NOMO-1 treated with DMSO at 0.1 percent for 48 hours (cell line): ENCODE measurements around the gene PHB1.
"Not testable (repeated sequence)": the region's sequence is repeated elsewhere in the genome, so short reads cannot be mapped to it uniquely, and the experiment has no call there.

Experiments
- DNase-seq: peaks from one replicate; lab custom pipeline; 2025; ENCODE audit not compliant: unreplicated experiment; lab: John Stamatoyannopoulos, UW

PHB1 gene

DNA sequence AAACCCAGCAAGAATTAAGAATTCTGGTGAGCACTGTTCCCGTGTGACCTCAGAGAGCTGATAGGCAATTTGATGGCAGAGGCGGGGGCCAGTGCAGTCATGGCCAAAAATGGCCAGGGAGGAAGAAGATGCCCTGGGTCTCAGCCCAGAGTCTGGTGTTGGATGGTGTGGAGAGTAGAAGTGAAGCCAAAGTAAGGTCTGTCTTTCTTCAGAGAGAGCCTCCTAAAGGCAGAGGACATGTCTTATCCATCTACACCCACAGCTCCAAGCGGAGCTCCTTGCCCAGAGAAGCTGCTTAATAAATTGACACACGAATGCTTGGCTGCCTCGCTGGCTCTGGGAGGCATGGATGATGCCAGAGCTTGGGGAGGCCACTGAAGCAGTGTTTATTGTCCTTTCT lies 32.9 kb downstream of the PHB1 start:
- DNase-seq: no peak

DNA sequence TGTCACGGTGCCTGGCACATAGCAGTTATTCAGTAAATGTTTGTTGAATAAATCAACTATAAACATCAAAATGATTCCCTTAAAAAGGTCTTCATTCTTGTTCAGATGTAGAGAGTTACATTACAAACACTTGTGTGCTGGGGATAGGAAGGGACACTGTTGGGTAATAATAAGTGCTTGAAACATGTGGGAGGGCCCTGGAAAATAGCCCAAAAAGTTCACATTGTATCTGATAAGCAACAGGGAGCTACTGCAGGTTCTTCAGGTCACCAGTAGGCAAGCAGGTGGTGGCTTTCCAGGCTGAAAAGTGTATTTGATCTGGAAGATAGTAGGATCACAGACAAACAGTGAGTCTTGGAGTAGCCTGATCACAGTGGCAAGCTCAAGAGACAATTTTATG lies 33.6 kb downstream of the PHB1 start:
- DNase-seq: no peak

DNA sequence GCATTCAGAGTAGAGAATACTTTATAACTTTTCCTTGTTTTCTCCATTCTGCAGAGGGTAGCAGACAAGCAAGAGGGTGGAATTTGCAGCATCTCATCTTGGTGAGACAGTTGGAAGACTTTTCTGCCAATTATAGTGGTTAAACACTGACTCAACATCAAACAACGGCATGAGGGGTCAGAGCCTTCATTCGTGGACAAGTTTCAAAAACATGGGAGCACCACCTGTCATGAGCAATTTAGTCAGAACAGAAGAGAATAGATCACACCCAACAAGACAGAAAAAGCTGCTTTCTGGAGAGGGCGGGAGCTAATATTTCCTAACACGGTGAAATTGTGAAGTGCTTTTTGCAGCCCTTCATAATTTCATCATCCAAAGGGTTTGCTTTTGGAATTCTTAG lies 34.8 kb downstream of the PHB1 start:
- no peak for DNase-seq

DNA sequence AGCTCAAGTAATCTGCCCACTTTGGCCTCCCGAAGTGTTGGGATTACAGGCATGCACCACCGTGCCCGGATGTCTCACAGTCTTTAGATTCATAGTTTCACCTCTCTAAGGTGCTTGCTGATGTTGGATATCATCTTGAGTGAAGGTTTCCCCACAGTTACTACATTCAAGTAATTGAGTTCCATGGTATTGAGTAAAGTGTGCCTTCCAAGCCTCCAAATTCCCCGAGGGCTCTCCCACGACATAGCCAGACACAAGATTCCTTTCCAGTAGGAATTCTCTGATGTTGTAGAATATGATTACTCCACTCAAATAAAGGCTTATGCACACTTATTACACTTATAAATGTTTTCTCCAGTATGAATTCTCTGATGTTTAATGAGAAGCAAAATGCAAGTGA lies 36.4 kb downstream of the PHB1 start:
- DNase-seq: no peak

DNA sequence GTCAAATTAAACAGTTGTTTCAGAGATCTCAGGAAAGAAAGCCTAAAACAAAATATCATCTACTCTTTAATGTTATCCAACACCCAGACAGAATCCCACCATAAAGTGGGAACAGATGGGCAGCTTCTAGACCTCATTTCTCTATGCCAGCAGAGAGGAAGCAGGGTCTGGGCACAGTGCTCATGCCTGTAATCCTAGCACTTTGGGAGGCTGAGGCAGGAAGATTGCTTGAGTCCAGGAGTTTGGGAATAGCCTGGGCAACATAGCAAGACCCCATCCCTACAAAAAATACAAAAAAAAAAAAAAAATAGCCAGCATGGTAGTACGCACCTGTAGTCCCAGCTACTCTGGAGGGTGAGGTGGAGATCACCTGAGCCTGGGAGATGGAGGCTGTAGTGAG lies 39.1 kb downstream of the PHB1 start:
- no peak for DNase-seq

DNA sequence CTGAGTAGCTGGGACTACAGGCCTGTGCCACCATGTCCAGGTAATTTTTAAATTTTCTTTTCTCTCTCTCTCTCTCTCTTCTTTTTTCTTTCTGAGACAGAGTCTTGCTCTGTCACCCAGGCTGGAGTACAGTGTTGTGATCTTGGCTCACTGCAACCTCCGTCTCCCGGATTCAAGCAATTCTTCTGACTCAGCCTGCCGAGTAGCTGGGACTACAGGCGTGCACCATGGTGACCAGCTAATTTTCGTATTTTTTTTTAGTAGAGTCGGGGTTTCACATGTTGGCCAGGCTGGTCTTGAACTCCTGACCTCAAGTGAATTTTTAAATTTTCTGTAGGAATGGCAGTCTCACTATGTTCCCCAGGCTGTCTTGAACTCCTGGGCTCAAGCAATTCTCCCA lies 41.6 kb downstream of the PHB1 start:
- DNase-seq: no peak

DNA sequence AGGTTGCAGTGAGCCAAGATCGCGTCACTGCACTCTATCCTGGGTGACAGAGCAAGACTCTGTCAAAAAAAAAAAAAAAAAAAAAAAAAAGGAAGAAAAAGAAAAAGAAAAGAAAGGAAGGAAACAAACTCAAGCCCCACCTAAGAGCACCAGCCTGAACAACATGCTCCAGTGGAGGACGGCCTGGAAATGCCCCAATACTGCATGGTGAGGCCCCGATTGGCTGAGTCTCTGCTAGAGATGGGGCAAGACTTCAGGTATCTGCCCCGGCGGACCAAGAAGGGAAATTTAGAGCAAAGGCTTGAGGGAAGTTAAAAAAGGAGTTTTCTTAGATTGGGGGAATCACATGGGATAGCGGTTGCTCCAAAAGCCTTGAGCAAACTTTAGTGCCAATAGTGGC lies 42.3 kb downstream of the PHB1 start:
- DNase-seq: no peak

DNA sequence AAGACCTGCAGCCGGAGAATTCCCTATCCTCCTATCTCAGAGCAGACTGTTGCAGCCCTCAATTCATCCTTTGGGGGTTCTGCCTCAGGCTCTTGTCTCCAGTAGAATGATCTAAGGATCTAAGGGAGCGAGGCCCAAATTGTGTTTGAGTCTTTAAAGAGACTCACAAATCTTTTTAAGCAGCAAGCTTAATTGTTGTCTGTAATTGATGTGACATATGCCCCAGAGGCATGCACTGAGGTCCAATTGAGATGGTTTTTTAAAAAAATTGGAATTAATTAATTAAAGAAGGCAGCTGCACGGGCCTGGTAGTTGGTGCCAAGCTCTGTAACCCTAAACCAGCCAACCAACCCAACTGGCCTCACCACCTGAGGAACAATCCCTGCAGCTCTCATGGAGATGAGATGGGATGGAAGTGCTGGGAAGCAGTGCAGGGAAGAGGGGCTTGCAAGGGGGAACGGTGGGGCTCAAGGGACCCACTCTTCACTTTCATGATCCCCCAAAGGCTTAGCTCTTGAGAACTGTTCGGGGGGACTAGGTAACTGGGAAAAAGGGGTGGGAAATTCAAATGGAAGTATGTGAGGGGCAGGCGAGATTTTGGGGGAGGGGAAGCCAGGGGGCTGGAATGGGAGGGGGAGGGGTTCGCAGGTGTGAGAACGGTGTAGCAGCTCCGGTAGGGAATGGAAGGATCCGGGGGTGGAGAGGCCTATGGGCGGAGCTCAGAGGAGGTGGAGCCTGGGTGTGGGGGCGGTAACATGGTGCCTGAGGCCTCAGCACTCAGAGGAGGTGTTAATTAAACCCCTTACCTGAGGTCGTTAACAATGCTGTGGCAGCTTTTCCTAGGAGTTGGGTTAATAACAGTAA lies 43.5 kb downstream of the PHB1 start:
- no peak for DNase-seq

DNA sequence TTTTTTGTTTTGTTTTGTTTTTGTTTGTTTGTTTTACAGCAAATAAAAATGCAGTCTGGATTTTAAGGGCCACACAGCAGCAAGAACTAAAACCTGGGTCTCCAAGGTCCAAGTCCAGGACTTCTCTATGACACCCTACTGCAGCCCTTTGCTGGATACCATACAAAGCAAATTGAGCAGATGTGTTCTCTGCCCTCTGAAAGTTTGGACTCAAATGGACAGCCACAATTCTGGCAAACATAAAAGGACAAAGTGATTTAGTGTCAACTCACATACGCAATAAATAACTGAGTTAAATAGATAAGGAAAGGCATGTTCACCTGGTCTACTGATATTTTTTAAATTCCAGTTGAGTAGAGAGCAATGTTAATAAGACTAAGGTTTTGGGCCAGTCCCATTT lies 44.9 kb downstream of the PHB1 start:
- DNase-seq: no peak

DNA sequence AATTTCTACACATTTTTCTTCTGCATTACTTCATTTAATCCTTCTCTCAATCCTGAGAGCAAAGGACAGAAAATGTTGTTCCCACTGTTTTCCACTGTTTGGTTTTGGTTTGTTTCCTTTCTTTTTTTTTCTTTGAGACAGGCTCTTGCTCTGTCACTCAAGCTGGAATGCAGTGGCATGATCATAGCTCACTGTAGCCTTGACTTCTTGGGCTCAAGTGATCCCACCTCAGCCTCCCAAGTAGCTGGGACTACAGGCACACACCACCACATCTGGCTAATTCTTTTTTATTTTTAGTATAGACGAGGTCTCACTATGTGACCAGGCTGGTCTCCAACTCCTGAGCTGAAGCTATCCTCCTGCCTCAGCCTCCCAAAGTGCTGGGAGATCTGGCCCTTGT lies 45.6 kb downstream of the PHB1 start:
- no peak for DNase-seq

DNA sequence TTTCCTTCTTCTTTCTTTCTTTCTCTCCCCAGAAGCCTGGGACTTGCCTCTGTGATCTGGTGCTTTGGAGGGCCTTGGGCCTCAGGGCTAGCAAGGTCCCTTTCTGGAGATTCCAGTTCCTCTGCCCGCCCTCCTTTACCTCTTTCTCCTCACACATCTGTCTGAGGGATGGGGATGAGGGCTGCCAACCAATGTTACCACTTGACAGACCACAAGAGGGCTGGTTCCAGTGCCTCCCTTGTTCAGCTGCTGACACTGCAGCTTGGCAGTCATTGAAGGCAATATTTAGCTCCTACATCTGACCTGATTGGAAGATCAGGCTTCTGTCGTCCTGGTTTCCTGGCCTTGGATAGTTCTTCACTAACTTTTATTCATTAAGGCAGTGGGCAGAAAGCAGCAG lies 49.0 kb downstream of the PHB1 start:
- no peak for DNase-seq

DNA sequence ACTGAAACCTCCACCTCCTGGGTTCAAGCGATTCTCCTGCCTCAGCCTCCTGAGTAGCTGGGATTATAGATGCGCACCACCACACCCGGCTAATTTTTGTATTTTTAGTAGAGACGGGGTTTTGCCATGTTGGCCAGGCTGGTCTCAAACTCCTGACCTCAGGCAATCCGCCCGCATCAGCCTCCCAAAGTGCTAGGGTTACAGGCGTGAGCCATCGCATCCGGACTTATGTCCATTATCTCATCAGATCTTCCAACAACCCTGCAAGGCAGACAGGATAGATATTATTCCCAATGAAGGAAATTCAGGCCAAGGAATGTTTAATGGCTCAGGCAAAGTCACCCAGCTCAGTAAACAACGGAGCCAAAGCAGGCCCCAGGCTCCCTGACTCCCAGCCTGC lies 49.6 kb downstream of the PHB1 start:
- DNase-seq: not testable (repeated sequence)

DNA sequence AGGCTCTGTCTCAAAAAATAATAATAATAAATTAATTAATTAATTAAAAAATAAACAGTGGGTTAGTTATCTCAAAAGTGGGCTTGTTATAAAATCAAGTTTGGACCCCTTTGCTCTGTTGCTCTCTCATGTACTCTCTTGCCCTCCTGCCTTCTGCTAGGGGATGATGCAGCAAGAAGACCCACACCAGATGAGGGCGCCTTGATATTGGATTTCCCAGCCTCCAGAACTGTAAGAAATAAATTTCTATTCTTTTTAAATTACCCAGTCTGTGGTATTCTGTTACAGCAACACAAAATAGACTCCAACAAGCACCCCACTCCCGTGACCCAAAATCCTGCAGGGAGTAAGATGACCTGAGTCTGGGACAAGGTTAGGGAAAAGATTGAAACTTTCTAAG lies 50.6 kb downstream of the PHB1 start:
- DNase-seq: no peak

DNA sequence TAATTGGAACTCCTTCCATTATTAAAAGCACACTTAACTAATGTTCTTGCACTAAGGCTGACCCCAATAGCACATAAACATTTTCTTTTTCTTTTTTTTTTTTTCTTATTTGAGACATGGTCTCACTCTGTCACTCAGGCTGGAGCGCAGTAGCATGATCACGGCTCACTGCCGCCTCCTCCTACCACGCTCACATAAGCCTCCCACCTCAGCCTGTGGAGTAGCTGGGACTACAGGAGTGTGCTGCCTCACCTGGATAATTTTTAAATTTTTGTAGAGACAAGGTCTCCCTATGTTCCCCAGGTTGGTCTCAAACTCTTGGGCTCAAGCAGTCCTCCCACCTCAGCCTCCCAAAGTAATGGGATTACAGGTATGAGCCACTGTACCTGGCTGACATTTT lies 51.4 kb downstream of the PHB1 start:
- DNase-seq: no peak

DNA sequence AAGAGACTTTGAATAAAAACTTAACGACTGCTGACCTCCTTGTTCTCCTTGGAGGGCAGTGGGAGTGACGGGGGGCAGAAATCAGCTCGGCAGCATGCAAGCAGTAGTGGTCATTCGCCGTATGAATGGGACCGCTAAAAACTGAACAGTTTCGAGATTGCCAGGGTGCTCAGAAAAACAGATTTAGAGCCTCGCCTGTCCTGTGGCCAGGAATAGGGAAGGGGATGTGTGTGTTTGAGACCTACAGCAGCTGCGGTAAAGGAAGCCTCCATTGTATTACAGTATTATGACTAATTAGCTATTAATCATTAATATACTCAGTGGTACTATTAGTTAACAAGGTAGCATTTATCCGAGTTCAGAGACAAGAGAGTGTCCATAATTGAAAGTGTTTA lies 52.0 kb downstream of the PHB1 start:
- no peak for DNase-seq

DNA sequence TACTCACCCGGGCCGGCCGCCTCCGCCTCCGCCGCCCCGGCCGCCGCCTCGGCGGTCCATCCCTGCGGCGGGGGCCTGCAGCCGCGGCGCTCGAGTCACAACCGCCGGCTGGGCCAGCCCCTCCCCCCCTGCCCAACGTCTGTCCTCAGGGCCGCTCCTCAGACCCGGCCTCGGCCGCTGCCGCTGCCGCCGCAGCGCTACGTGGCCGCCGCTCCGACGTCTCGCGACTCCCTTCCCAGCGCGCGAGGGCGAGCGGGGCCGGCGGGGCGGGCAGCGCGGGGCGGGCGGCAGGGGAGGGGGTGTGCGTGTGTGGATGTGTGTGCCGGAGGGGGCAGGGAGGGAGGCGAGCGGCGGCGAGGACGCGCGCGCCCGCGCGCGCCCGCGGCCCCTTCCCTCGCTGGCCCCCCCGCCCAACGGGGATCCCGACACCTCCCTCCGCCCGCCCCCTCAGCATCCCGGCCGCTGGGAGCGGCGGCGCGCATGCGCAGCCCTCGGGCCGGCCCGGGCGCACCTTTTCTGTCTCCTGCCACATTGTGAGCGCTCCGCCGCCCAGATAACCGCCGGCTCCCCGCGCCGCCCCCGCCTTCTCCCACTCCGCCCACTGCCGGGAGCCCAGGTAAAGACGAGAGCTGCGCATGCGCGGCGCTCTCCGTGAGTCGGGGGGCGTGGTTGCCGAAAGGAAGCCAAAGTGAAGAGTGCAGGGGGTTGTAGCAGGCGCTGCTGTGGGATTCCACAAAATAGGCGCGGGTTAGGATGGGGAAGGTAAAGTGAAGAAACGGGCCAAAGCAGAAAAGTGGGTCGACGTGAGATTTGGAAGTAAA lies 52.6 kb downstream of the PHB1 start, which contains the start of gene ZNF652:
ZNF652 (minus strand) TSS at position 349 of the 821 bp plus-strand sequence. CDS start 44,525 bp downstream, outside the sequence.
- peak; percentile 79 for DNase-seq

DNA sequence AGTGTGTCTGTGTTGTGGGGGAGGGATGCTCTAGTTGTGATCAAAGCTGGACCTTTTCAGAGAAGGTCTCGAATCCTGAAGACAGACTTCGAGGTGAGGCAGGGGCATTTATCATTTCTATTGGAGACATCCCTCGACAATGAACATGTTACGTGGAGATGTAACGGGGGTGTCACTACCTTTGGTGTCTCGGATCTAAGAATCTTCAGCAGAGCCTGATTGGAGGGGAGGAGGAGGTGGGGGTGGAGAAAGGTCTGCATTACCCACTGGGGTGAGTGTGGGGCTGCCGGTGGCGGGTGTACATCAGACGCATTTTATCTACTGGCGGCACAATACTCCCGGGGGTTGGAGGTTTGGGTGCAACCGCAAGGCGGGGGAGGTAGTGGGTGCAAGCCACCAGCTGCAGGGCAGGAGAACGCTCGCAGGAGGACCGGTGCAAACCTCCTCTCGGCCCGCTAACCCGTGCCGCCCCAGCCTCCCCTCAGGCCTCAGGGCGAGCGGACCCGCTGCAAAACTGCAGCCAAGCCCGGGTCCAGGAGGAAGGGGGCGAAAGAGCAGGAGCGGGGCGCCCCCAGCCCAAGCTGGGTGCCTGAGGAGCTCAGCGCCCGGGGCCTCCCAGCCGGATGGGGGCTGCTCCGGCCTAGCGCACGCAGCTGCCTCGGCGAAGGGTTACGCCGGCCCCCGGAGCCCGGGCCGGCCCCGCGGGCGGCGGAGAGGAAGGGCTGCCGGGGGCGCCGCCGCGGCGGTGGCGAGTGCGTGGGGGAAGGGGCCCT lies 53.4 kb downstream of the PHB1 start:
- peak; percentile 46 for DNase-seq

DNA sequence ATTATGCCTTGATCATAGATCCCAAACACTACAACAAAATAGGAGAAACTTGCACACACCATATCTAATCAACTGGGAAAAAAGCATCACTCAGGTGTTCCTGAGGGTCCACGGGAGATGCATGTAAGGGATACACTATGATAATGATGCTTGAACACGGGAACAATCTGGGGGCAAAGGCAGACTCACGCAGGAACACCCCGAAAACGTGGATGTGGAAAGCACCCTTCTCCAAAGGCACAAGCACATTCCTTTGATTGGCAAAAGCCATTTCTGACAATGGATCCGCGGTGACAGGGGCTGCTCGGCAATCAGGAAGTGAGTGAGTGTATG lies 53.9 kb downstream of the PHB1 start:
- DNase-seq: no peak

DNA sequence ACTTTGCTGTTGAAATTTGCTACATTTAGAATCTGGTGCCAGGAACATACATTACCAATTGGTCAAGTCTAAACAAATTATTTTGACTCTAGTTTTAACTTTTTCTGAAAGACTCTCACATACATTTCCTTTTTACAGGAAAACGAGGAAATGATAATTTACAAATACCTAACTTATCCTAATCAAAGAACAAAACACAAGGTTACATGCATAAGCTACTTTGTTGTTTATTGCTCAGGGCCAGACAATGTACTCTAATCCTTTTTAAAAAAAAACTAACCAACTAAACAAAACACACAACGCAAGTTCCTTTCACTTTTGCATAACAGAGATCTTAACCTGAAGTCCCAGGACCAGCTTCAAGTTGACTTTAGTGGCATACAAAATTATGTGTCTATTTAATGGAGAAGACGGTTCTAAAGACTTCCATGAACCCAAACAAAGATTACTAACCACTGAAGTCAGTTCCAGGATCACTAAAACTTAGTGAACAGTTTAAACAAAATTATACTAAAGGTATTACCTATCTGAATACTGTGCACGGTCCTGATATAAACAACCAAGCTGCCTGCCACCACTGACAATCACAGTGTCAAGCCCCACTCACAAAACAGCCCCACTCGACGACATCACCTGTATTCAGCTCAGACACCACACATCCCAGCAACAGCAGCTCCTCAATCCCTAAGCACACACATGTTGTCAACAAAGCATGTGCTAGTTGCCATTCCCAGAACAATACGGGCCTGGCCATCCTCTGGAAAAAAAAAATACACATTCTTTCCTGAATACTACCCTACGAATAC lies 54.5 kb downstream of the PHB1 start:
- DNase-seq: no peak

DNA sequence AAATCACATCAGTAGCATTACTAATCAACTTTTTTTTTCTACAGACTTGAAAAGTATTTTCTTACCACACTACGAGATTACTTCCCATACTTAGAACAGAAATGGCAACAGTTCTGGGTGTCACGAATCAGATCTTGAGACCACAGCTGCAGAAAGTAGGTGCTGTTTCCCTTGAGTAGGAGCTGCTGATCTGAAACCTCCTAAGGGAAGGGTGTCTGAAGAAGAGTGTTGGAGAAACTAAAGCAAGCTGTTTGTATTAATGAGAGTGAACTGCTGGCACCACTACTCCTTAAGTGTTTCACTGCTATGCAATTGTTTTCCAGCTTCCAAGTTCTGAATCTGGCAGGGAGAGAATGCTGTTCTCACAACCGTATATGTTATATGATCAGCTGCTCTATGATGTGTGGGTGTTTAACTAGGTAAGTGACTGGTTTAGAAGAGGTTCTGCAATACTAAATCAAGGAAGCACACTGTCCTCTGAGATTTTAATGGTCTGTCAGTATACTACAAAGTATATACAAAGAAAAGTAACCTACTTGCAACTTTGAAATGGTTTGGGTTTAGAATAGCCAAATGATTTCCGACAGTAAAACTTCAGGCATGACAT lies 55.9 kb downstream of the PHB1 start:
- DNase-seq: no peak
